HEK293 (cell line): ENCODE results near the gene ADAM23.
A peak's percentile ranks its signal among the peaks of the same experiment; 100 is the strongest.

Experiments used
- CTCF ChIP-seq: fragments of 450-650 bp; formaldehyde crosslinking; IDR thresholded peaks from 2 replicates; pipeline ENCODE4 v1.5.1; 2016; ENCODE audit warnings: missing biosample characterization, missing genetic modification characterization
- ZBTB10 ChIP-seq: fragments of 450-650 bp; formaldehyde crosslinking; IDR thresholded peaks from 2 replicates; pipeline ENCODE4 v1.5.1; 2016; ENCODE audit warnings: missing biosample characterization, missing genetic modification characterization
- ZNF600 ChIP-seq: fragments of 450-650 bp; formaldehyde crosslinking; IDR thresholded peaks from 2 replicates; pipeline ENCODE4 v1.5.1; 2016; ENCODE audit warnings: missing biosample characterization, missing genetic modification characterization
- ZNF776 ChIP-seq: fragments of 450-650 bp; formaldehyde crosslinking; IDR thresholded peaks from 2 replicates; pipeline ENCODE4 v1.5.0; 2017; ENCODE audit warnings: missing biosample characterization, missing genetic modification characterization, borderline replicate concordance
- TF ChIP-seq, protein P1 (sequence below): fragments of 450-650 bp; formaldehyde crosslinking; IDR thresholded peaks from 2 replicates; pipeline ENCODE4 v1.5.1; 2016; ENCODE audit warnings: missing biosample characterization, missing genetic modification characterization
- TF ChIP-seq, protein P2 (sequence below): fragments of 450-650 bp; formaldehyde crosslinking; IDR thresholded peaks from 2 replicates; pipeline ENCODE4 v1.5.1; 2016; ENCODE audit warnings: missing biosample characterization, missing genetic modification characterization

- TF ChIP-seq CTCF (tag by site-specific recombination) (peak; percentile 61; the same call in 1 of the 2 replicates), ZNF600 (tag by site-specific recombination) (peak; percentile 49; the same call in 1 of the 2 replicates), ZBTB10 (tag by site-specific recombination) (no peak), ZNF776 (tag by site-specific recombination) (no peak)
- TF ChIP-seq, protein P1, sequence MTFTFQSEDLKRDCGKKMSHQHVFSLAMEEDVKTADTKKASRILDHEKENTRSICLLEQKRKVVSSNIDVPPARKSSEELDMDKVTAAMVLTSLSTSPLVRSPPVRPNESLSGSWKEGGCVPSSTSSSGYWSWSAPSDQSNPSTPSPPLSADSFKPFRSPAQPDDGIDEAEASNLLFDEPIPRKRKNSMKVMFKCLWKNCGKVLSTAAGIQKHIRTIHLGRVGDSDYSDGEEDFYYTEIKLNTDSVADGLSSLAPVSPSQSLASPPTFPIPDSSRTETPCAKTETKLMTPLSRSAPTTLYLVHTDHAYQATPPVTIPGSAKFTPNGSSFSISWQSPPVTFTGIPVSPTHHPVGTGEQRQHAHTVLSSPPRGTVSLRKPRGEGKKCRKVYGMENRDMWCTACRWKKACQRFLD (tag by site-specific recombination): no peak
- TF ChIP-seq, protein P2, sequence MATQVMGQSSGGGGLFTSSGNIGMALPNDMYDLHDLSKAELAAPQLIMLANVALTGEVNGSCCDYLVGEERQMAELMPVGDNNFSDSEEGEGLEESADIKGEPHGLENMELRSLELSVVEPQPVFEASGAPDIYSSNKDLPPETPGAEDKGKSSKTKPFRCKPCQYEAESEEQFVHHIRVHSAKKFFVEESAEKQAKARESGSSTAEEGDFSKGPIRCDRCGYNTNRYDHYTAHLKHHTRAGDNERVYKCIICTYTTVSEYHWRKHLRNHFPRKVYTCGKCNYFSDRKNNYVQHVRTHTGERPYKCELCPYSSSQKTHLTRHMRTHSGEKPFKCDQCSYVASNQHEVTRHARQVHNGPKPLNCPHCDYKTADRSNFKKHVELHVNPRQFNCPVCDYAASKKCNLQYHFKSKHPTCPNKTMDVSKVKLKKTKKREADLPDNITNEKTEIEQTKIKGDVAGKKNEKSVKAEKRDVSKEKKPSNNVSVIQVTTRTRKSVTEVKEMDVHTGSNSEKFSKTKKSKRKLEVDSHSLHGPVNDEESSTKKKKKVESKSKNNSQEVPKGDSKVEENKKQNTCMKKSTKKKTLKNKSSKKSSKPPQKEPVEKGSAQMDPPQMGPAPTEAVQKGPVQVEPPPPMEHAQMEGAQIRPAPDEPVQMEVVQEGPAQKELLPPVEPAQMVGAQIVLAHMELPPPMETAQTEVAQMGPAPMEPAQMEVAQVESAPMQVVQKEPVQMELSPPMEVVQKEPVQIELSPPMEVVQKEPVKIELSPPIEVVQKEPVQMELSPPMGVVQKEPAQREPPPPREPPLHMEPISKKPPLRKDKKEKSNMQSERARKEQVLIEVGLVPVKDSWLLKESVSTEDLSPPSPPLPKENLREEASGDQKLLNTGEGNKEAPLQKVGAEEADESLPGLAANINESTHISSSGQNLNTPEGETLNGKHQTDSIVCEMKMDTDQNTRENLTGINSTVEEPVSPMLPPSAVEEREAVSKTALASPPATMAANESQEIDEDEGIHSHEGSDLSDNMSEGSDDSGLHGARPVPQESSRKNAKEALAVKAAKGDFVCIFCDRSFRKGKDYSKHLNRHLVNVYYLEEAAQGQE (tag by site-specific recombination): no peak
Observed at GRCh38 chr2:206443735-206444527, 599 bp downstream of the ADAM23 start.
